ENCODE results near the gene SUSD3. TPM values are rescaled to one million over a fixed set of nuclear protein-coding genes. Genes with fewer than 3 reads are reported as not detected.
"Not testable (repeated sequence)": the region's sequence is repeated elsewhere in the genome, so short reads cannot be mapped to it uniquely, and the experiment has no call there.

The SUSD3 gene
- 10 to 100 TPM in 1 of 2 donors, 1 to 10 TPM in 1; 3.8 to 10.3 TPM for total RNA-seq
- polyA plus RNA-seq = 1 to 10 TPM; 2.6 to 5.0 TPM
- long read RNA-seq, donor 1, transcript SUSD3-202 (5 exons, 1,195 nt) = major isoform, 11 of 17 reads
- long read RNA-seq, donor 1, partial matches to known transcripts = 0 of 17 reads
- long read RNA-seq, donor 1, other reads (novel, unspliced or antisense) = 5 of 17 reads
- long read RNA-seq, donor 2, partial matches to known transcripts = 1 of 1 reads
- long read RNA-seq, donor 2, other reads (novel, unspliced or antisense) = 0 of 1 reads

GRCh38 chr9:93058355-93059010 is at the start of gene SUSD3:
TSS of gene SUSD3 (plus strand) at chr9:93058701. CDS start at chr9:93058743, 42 bp downstream.
- Histone ChIP-seq H3K4me1 (ENCODE audit: control insufficient read depth in 1 of 2, insufficient read depth in 2 of 2, low read length in 2 of 2) (no peaks in the 10 kb centered on the region), H3K9me3 (ENCODE audit: control insufficient read depth, low read length) (no peaks in the 10 kb centered on the region), H3K27me3 (ENCODE audit: control insufficient read depth in 1 of 2, insufficient read depth in 2 of 2, low read length in 1 of 2) (no peaks in the 10 kb centered on the region), H3K36me3 (ENCODE audit: control insufficient read depth in 1 of 2, insufficient read depth in 2 of 2, low read length in 1 of 2) (no peaks in the 10 kb centered on the region), H3K4me3 (ENCODE audit: low read length in 2 of 2) (peak within 1 kb of the TSS; percentile 45 to 51), H3K27ac (ENCODE audit: low read depth in 1 of 2, low read length in 2 of 2) (peak within 1 kb of the TSS in 1 of 2 donors; percentile 46)
- intact Hi-C loops (cut with DNase I) = loop anchor here in 1 of 2 donors (10.0 kb wide), 1 partner anchor 184 kb away; the partner anchor contains the start of gene ZNF484
- 3% methylated on average over 39 to 55 of the region's 55 CpGs for WGBS, 2 donors
- ATAC-seq (ENCODE audit: low FRiP score) (peak; percentile 78), DNase-seq (peak; percentile 80 to 92)

- ATAC-seq (ENCODE audit: low FRiP score) (no peak), DNase-seq (no peak)
- intact Hi-C loops (cut with DNase I) = loop anchor here (5.0 to 10.0 kb wide), 3 partner anchors 43 to 295 kb away; partner anchors contain the start of gene CARD19 (in 2 of the 2)
- 86 to 87% methylated on average over 21 of the region's 21 CpGs for WGBS, 2 donors
- Histone ChIP-seq H3K9me3 (ENCODE audit: control insufficient read depth, low read length) (no peaks in the 10 kb centered on the region), H3K27me3 (ENCODE audit: control insufficient read depth in 1 of 2, insufficient read depth in 2 of 2, low read length in 1 of 2) (no peaks in the 10 kb centered on the region), H3K36me3 (ENCODE audit: control insufficient read depth in 1 of 2, insufficient read depth in 2 of 2, low read length in 1 of 2) (no peaks in the 10 kb centered on the region), H3K4me3 (ENCODE audit: low read length in 2 of 2) (no peak overlapping the region), H3K27ac (ENCODE audit: low read depth in 1 of 2, low read length in 2 of 2) (no peak overlapping the region), H3K4me1 (ENCODE audit: control insufficient read depth in 1 of 2, insufficient read depth in 2 of 2, low read length in 2 of 2) (no peaks in the 10 kb centered on the region)
Observed at GRCh38 chr9:93009337-93010015, 49.0 kb upstream of the SUSD3 start.

DNA sequence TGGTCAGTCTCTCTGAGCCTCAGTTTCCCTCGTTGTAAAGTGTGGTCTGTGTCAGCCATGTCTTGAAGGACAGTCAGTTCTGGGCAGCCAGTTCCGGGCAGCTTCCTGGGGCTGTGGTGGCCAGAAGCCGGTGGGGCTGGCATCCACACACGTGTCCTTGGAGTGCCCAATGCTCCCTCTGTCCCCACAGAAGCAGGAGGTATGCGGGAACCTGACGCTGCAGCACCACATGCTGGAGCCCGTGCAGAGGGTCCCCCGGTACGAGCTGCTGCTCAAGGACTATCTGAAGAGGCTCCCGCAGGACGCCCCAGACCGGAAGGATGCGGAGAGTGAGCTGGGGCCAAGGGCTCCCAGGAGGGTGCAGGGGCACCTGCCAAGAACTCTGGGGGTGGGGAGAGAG is 48.4 kb upstream of the SUSD3 start:
- no peak overlapping the region for H3K27ac ChIP-seq (ENCODE audit: low read depth in 1 of 2, low read length in 2 of 2)
- no peaks in the 10 kb centered on the region for H3K27me3 ChIP-seq (ENCODE audit: control insufficient read depth in 1 of 2, insufficient read depth in 2 of 2, low read length in 1 of 2)
- DNase-seq (no peak), ATAC-seq (ENCODE audit: low FRiP score) (no peak)
- H3K9me3 ChIP-seq (ENCODE audit: control insufficient read depth, low read length) = no peaks in the 10 kb centered on the region
- H3K4me1 ChIP-seq (ENCODE audit: control insufficient read depth in 1 of 2, insufficient read depth in 2 of 2, low read length in 2 of 2) = no peaks in the 10 kb centered on the region
- WGBS, 2 donors = 78 to 86% methylated on average over 13 of the region's 13 CpGs
- H3K4me3 ChIP-seq (ENCODE audit: low read length in 2 of 2) = no peak overlapping the region
- intact Hi-C loops (cut with DNase I) = no loop called here
- no peaks in the 10 kb centered on the region for H3K36me3 ChIP-seq (ENCODE audit: control insufficient read depth in 1 of 2, insufficient read depth in 2 of 2, low read length in 1 of 2)

- Histone ChIP-seq H3K27ac (ENCODE audit: low read depth in 1 of 2, low read length in 2 of 2) (no peak overlapping the region), H3K36me3 (ENCODE audit: control insufficient read depth in 1 of 2, insufficient read depth in 2 of 2, low read length in 1 of 2) (no peaks in the 10 kb centered on the region), H3K4me3 (ENCODE audit: low read length in 2 of 2) (no peak overlapping the region), H3K27me3 (ENCODE audit: control insufficient read depth in 1 of 2, insufficient read depth in 2 of 2, low read length in 1 of 2) (no peaks in the 10 kb centered on the region), H3K4me1 (ENCODE audit: control insufficient read depth in 1 of 2, insufficient read depth in 2 of 2, low read length in 2 of 2) (no peaks in the 10 kb centered on the region), H3K9me3 (ENCODE audit: control insufficient read depth, low read length) (no peaks in the 10 kb centered on the region)
- intact Hi-C loops (cut with DNase I) = no loop called here
- 62 to 65% methylated on average over 4 of the region's 4 CpGs for WGBS, 2 donors
- peak in 1 of 2 donors; percentile 42 for DNase-seq
- ATAC-seq (ENCODE audit: low FRiP score) = no peak
Observed at GRCh38 chr9:93010704-93011103, 47.8 kb upstream of the SUSD3 start.

GRCh38 chr9:93011114-93011513 is 47.4 kb upstream of the SUSD3 start:
- intact Hi-C loops (cut with DNase I) = no loop called here
- no peaks in the 10 kb centered on the region for H3K9me3 ChIP-seq (ENCODE audit: control insufficient read depth, low read length)
- 96 to 97% methylated on average over 8 of the region's 8 CpGs for WGBS, 2 donors
- H3K27me3 ChIP-seq (ENCODE audit: control insufficient read depth in 1 of 2, insufficient read depth in 2 of 2, low read length in 1 of 2) = no peaks in the 10 kb centered on the region
- no peak for ATAC-seq (ENCODE audit: low FRiP score)
- DNase-seq = peak in 1 of 2 donors; percentile 42
- H3K36me3 ChIP-seq (ENCODE audit: control insufficient read depth in 1 of 2, insufficient read depth in 2 of 2, low read length in 1 of 2) = no peaks in the 10 kb centered on the region
- no peak overlapping the region for H3K4me3 ChIP-seq (ENCODE audit: low read length in 2 of 2)
- no peaks in the 10 kb centered on the region for H3K4me1 ChIP-seq (ENCODE audit: control insufficient read depth in 1 of 2, insufficient read depth in 2 of 2, low read length in 2 of 2)
- no peak overlapping the region for H3K27ac ChIP-seq (ENCODE audit: low read depth in 1 of 2, low read length in 2 of 2)

GRCh38 chr9:93012963-93013855 is 45.3 kb upstream of the SUSD3 start:
- no peak for ATAC-seq (ENCODE audit: low FRiP score)
- intact Hi-C loops (cut with DNase I) = no loop called here

GRCh38 chr9:93013856-93014582 is 44.5 kb upstream of the SUSD3 start:
- Histone ChIP-seq H3K4me1 (ENCODE audit: control insufficient read depth in 1 of 2, insufficient read depth in 2 of 2, low read length in 2 of 2) (no peaks in the 10 kb centered on the region), H3K36me3 (ENCODE audit: control insufficient read depth in 1 of 2, insufficient read depth in 2 of 2, low read length in 1 of 2) (no peaks in the 10 kb centered on the region), H3K27ac (ENCODE audit: low read depth in 1 of 2, low read length in 2 of 2) (no peak overlapping the region), H3K9me3 (ENCODE audit: control insufficient read depth, low read length) (no peaks in the 10 kb centered on the region), H3K27me3 (ENCODE audit: control insufficient read depth in 1 of 2, insufficient read depth in 2 of 2, low read length in 1 of 2) (no peaks in the 10 kb centered on the region), H3K4me3 (ENCODE audit: low read length in 2 of 2) (no peak overlapping the region)
- ATAC-seq (ENCODE audit: low FRiP score) (no peak), DNase-seq (peak in 1 of 2 donors; percentile 60)
- intact Hi-C loops (cut with DNase I) = no loop called here
- WGBS, 2 donors = 77 to 80% methylated on average over 13 of the region's 13 CpGs

More at GRCh38 chr9:93012963-93013855, 45.3 kb upstream of the SUSD3 start:
- WGBS, 2 donors = 94 to 96% methylated on average over 14 of the region's 14 CpGs
- no peaks in the 10 kb centered on the region for H3K4me1 ChIP-seq (ENCODE audit: control insufficient read depth in 1 of 2, insufficient read depth in 2 of 2, low read length in 2 of 2)
- DNase-seq = no peak
- no peak overlapping the region for H3K27ac ChIP-seq (ENCODE audit: low read depth in 1 of 2, low read length in 2 of 2)
- H3K27me3 ChIP-seq (ENCODE audit: control insufficient read depth in 1 of 2, insufficient read depth in 2 of 2, low read length in 1 of 2) = no peaks in the 10 kb centered on the region
- no peaks in the 10 kb centered on the region for H3K9me3 ChIP-seq (ENCODE audit: control insufficient read depth, low read length)
- no peak overlapping the region for H3K4me3 ChIP-seq (ENCODE audit: low read length in 2 of 2)
- no peaks in the 10 kb centered on the region for H3K36me3 ChIP-seq (ENCODE audit: control insufficient read depth in 1 of 2, insufficient read depth in 2 of 2, low read length in 1 of 2)

DNA sequence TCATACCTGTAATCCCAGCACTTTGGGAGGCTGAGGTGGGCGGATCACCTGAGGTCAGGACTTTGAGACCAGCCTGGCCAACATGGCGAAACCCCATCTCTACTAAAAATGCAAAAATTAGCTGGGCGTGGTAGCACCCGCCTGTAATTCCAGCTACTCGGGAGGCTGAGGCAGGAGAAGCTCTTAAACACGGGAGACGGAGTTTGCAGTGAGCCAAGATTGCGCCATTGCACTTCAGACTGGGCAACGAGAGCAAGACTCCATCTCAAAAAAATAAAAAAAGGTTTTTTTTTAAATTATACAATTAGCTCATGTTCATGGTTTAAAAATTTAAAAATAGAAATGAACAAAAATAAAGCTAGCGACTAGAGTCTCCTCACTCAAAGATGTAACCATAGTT is 43.3 kb upstream of the SUSD3 start:
- intact Hi-C loops (cut with DNase I); H3K36me3 ChIP-seq (ENCODE audit: control insufficient read depth in 1 of 2, insufficient read depth in 2 of 2, low read length in 1 of 2); H3K27me3 ChIP-seq (ENCODE audit: control insufficient read depth in 1 of 2, insufficient read depth in 2 of 2, low read length in 1 of 2); H3K27ac ChIP-seq (ENCODE audit: low read depth in 1 of 2, low read length in 2 of 2); ATAC-seq (ENCODE audit: low FRiP score); H3K4me1 ChIP-seq (ENCODE audit: control insufficient read depth in 1 of 2, insufficient read depth in 2 of 2, low read length in 2 of 2); H3K4me3 ChIP-seq (ENCODE audit: low read length in 2 of 2); H3K9me3 ChIP-seq (ENCODE audit: control insufficient read depth, low read length): not testable (repeated sequence)
- DNase-seq = peak in 1 of 2 donors; percentile 16
- WGBS, 2 donors = 31 to 34% methylated on average over 10 of the region's 10 CpGs
